ENCODE measurements around the gene CYP1B1.
A peak's percentile ranks its signal among the peaks of the same experiment; 100 is the strongest.
"Not testable (repeated sequence)": the region's sequence is repeated elsewhere in the genome, so short reads cannot be mapped to it uniquely, and the experiment has no call there.

The CYP1B1 gene

GRCh38 chr2:38097988-38098385, 22.0 kb upstream of the CYP1B1 start:
- Histone ChIP-seq H3K27me3 (replicated peaks; ENCODE audit: control insufficient read depth, insufficient read depth, low read length) (no peaks in the 10 kb centered on the region), H3K4me1 (ENCODE audit: control insufficient read depth, insufficient read depth, low read length) (peaks cover 52% of the 10 kb centered on the region), H3K9me3 (ENCODE audit: control insufficient read depth, low read length) (no peaks in the 10 kb centered on the region), H3K36me3 (ENCODE audit: control insufficient read depth, insufficient read depth, low read length, severe bottlenecking) (no peaks in the 10 kb centered on the region), H3K4me3 (ENCODE audit: low read length) (peak overlapping the region; percentile 79), H3K9ac (ENCODE audit: low read length) (peak overlapping the region; percentile 92)
- peak; percentile 56 for DNase-seq (ENCODE audit: low read depth)

- Histone ChIP-seq H3K36me3 (ENCODE audit: control insufficient read depth, insufficient read depth, low read length, severe bottlenecking) (no peaks in the 10 kb centered on the region), H3K4me1 (ENCODE audit: control insufficient read depth, insufficient read depth, low read length) (peaks cover 57% of the 10 kb centered on the region), H3K9me3 (ENCODE audit: control insufficient read depth, low read length) (no peaks in the 10 kb centered on the region), H3K27me3 (replicated peaks; ENCODE audit: control insufficient read depth, insufficient read depth, low read length) (no peaks in the 10 kb centered on the region), H3K9ac (ENCODE audit: low read length) (peak overlapping the region; percentile 92), H3K4me3 (ENCODE audit: low read length) (peak overlapping the region; percentile 79)
- DNase-seq (ENCODE audit: low read depth) = peak; percentile 51
These were observed 21.5 kb upstream of the CYP1B1 start for GRCh38 chr2:38097258-38097987.

GRCh38 chr2:38095996-38096861, 20.3 kb upstream of the CYP1B1 start:
- Histone ChIP-seq H3K9me3 (ENCODE audit: control insufficient read depth, low read length) (no peaks in the 10 kb centered on the region), H3K36me3 (ENCODE audit: control insufficient read depth, insufficient read depth, low read length, severe bottlenecking) (no peaks in the 10 kb centered on the region), H3K4me3 (ENCODE audit: low read length) (no peak overlapping the region), H3K9ac (ENCODE audit: low read length) (peak overlapping the region; percentile 92), H3K4me1 (ENCODE audit: control insufficient read depth, insufficient read depth, low read length) (peaks cover 67% of the 10 kb centered on the region), H3K27me3 (replicated peaks; ENCODE audit: control insufficient read depth, insufficient read depth, low read length) (no peaks in the 10 kb centered on the region)
- DNase-seq (ENCODE audit: low read depth) = peak; percentile 84

GRCh38 chr2:38095079-38095995, 19.4 kb upstream of the CYP1B1 start:
- DNase-seq (ENCODE audit: low read depth) = no peak
- Histone ChIP-seq H3K9ac (ENCODE audit: low read length) (peak overlapping the region; percentile 92), H3K36me3 (ENCODE audit: control insufficient read depth, insufficient read depth, low read length, severe bottlenecking) (no peaks in the 10 kb centered on the region), H3K27me3 (replicated peaks; ENCODE audit: control insufficient read depth, insufficient read depth, low read length) (no peaks in the 10 kb centered on the region), H3K4me3 (ENCODE audit: low read length) (no peak overlapping the region), H3K4me1 (ENCODE audit: control insufficient read depth, insufficient read depth, low read length) (peaks cover 76% of the 10 kb centered on the region), H3K9me3 (ENCODE audit: control insufficient read depth, low read length) (no peaks in the 10 kb centered on the region)

- Histone ChIP-seq H3K36me3 (ENCODE audit: control insufficient read depth, insufficient read depth, low read length, severe bottlenecking) (no peaks in the 10 kb centered on the region), H3K9me3 (ENCODE audit: control insufficient read depth, low read length) (no peaks in the 10 kb centered on the region), H3K27me3 (replicated peaks; ENCODE audit: control insufficient read depth, insufficient read depth, low read length) (no peaks in the 10 kb centered on the region), H3K4me1 (ENCODE audit: control insufficient read depth, insufficient read depth, low read length) (peaks cover 74% of the 10 kb centered on the region), H3K9ac (ENCODE audit: low read length) (peak overlapping the region; percentile 85), H3K4me3 (ENCODE audit: low read length) (no peak overlapping the region)
- DNase-seq (ENCODE audit: low read depth) = peak; percentile 39
These were observed 17.7 kb upstream of the CYP1B1 start for GRCh38 chr2:38093527-38094165.

- no peaks in the 10 kb centered on the region for H3K27me3 ChIP-seq (replicated peaks; ENCODE audit: control insufficient read depth, insufficient read depth, low read length)
- peak overlapping the region; percentile 63 for H3K4me3 ChIP-seq (ENCODE audit: low read length)
- no peaks in the 10 kb centered on the region for H3K36me3 ChIP-seq (ENCODE audit: control insufficient read depth, insufficient read depth, low read length, severe bottlenecking)
- H3K9ac ChIP-seq (ENCODE audit: low read length) = peak overlapping the region; percentile 85
- peaks cover 61% of the 10 kb centered on the region for H3K4me1 ChIP-seq (ENCODE audit: control insufficient read depth, insufficient read depth, low read length)
- H3K9me3 ChIP-seq (ENCODE audit: control insufficient read depth, low read length) = no peaks in the 10 kb centered on the region
- no peak for DNase-seq (ENCODE audit: low read depth)
These were observed 16.4 kb upstream of the CYP1B1 start for GRCh38 chr2:38092196-38092902.

- H3K9me3 ChIP-seq (ENCODE audit: control insufficient read depth, low read length) = no peaks in the 10 kb centered on the region
- no peak for DNase-seq (ENCODE audit: low read depth)
- H3K4me1 ChIP-seq (ENCODE audit: control insufficient read depth, insufficient read depth, low read length) = peaks cover 55% of the 10 kb centered on the region
- H3K36me3 ChIP-seq (ENCODE audit: control insufficient read depth, insufficient read depth, low read length, severe bottlenecking) = no peaks in the 10 kb centered on the region
- peak overlapping the region; percentile 27 for H3K4me3 ChIP-seq (ENCODE audit: low read length)
- H3K9ac ChIP-seq (ENCODE audit: low read length) = peak overlapping the region; percentile 71
- no peaks in the 10 kb centered on the region for H3K27me3 ChIP-seq (replicated peaks; ENCODE audit: control insufficient read depth, insufficient read depth, low read length)
These were observed 15.8 kb upstream of the CYP1B1 start for GRCh38 chr2:38091760-38092159.

GRCh38 chr2:38090928-38091327, 15.0 kb upstream of the CYP1B1 start:
- Histone ChIP-seq H3K27me3 (replicated peaks; ENCODE audit: control insufficient read depth, insufficient read depth, low read length) (no peaks in the 10 kb centered on the region), H3K36me3 (ENCODE audit: control insufficient read depth, insufficient read depth, low read length, severe bottlenecking) (no peaks in the 10 kb centered on the region), H3K4me1 (ENCODE audit: control insufficient read depth, insufficient read depth, low read length) (peaks cover 46% of the 10 kb centered on the region), H3K9me3 (ENCODE audit: control insufficient read depth, low read length) (no peaks in the 10 kb centered on the region), H3K4me3 (ENCODE audit: low read length) (no peak overlapping the region), H3K9ac (ENCODE audit: low read length) (no peak overlapping the region)
- DNase-seq (ENCODE audit: low read depth) = no peak

- DNase-seq (ENCODE audit: low read depth); H3K27me3 ChIP-seq (replicated peaks; ENCODE audit: control insufficient read depth, insufficient read depth, low read length); H3K9me3 ChIP-seq (ENCODE audit: control insufficient read depth, low read length); H3K4me3 ChIP-seq (ENCODE audit: low read length); H3K36me3 ChIP-seq (ENCODE audit: control insufficient read depth, insufficient read depth, low read length, severe bottlenecking); H3K9ac ChIP-seq (ENCODE audit: low read length): not testable (repeated sequence)
- peaks cover 39% of the 10 kb centered on the region for H3K4me1 ChIP-seq (ENCODE audit: control insufficient read depth, insufficient read depth, low read length)
These were observed 14.3 kb upstream of the CYP1B1 start for GRCh38 chr2:38090212-38090611.

- H3K27me3 ChIP-seq (replicated peaks; ENCODE audit: control insufficient read depth, insufficient read depth, low read length); H3K36me3 ChIP-seq (ENCODE audit: control insufficient read depth, insufficient read depth, low read length, severe bottlenecking); H3K9ac ChIP-seq (ENCODE audit: low read length); H3K4me3 ChIP-seq (ENCODE audit: low read length); H3K9me3 ChIP-seq (ENCODE audit: control insufficient read depth, low read length); DNase-seq (ENCODE audit: low read depth): not testable (repeated sequence)
- H3K4me1 ChIP-seq (ENCODE audit: control insufficient read depth, insufficient read depth, low read length) = peaks cover 13% of the 10 kb centered on the region
These were observed 10.2 kb upstream of the CYP1B1 start for GRCh38 chr2:38085998-38086698.

Data from adipocyte (in vitro differentiated cells).